HG02870 (cell line): ENCODE data around the gene FITM1.
A peak's percentile ranks its signal among the peaks of the same experiment; 100 is the strongest.
"Not testable (repeated sequence)": the region's sequence is repeated elsewhere in the genome, so short reads cannot be mapped to it uniquely, and the experiment has no call there.

ENCODE experiments used
- ATAC-seq: cut with Tn5 transposase; IDR thresholded peaks from one replicate; pipeline ENCODE4 v1.9.1; 2021; ENCODE audit warnings: mild to moderate bottlenecking, moderate library complexity; ENCODE audit not compliant: unreplicated experiment

The FITM1 gene

DNA sequence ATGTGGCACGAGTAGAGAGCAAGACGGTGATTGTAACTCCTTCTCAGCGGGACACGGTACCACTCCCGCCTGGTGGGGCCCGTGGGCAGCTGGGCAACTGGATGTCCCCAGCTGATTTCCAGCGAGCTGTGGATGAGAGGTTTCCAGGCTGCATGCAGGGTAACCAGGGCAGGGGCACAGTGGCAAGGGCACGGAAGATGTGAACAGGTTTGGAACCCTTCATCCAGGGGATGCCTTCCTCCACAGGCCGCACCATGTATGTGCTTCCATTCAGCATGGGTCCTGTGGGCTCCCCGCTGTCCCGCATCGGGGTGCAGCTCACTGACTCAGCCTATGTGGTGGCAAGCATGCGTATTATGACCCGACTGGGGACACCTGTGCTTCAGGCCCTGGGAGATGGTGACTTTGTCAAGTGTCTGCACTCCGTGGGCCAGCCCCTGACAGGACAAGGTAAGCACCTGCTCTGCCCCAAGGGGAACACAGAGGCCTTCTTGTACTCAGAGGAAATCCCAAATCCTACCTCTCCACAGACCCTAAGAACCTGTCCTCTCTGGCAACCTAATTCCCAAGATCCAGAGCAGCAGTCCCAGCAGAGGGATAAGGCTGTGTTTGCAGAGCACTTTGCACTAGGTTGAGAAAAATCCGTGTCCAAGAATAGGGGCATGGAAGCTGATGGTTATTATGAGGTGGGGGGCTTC is 32.1 kb upstream of the FITM1 start:
- ATAC-seq, result no peak

DNA sequence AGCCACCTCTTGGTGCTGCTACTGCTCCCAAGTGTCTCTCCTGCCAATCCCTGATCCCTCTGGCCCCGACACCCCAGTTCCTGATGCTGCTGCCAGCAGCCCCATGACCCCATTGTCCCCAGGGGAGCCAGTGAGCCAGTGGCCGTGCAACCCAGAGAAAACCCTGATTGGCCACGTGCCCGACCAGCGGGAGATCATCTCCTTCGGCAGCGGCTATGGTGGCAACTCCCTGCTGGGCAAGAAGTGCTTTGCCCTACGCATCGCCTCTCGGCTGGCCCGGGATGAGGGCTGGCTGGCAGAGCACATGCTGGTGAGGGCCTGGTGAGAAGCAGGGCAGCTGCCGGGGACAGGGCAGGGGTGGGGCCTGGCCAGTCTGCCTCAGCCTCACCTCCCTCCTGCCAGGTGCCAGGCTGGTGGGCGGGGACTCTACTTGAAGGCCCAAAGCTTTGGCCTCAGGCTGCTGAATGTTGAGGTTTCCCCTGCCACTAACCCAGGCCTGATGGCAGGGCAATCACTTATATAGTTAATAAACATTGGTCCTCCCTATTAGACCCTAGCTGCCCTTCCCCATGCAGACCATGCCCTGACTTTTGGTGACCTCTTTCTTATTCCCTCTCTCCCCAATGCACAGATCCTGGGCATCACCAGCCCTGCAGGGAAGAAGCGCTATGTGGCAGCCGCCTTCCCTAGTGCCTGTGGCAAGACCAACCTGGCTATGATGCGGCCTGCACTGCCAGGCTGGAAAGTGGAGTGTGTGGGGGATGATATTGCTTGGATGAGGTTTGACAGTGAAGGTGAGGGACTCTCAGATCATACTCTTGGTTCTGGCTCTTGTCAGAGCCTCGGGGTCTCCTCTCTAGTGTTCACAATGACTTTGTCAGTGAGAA is 31.3 kb upstream of the FITM1 start:
- ATAC-seq, result no peak

GRCh38 chr14:24100197-24100981 is 30.1 kb upstream of the FITM1 start:
- ATAC-seq, result no peak

- ATAC-seq, result no peak
Observed at GRCh38 chr14:24100982-24101494, 29.4 kb upstream of the FITM1 start.

DNA sequence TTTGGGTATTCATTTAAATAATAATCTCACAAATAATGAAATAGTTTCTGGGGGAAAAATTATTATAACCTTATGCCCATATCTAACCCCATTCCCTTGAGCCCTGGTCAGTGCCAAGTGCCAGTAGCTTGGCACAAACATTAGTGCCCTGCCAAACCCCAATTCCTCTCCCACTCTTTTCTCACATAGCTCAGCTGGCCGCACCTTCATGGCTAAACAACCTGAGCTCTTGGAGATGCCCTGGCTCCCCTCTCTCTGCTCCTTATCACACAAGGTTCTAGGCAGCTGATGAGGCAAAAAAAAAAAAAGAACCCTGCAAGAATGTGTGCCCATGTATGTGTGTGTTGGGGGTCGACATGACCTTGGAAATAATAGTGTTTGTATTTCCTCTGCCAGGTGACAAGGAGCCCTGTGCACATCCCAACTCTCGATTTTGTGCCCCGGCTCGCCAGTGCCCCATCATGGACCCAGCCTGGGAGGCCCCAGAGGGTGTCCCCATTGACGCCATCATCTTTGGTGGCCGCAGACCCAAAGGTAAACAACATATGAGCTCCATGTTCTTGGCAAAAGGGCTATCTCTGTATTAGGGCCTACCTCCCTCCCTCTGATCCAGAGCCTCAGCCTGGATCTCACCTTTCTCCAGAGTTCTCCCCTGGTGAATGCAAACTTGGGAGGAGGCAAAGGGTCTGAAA is 28.0 kb upstream of the FITM1 start:
- ATAC-seq, result no peak

DNA sequence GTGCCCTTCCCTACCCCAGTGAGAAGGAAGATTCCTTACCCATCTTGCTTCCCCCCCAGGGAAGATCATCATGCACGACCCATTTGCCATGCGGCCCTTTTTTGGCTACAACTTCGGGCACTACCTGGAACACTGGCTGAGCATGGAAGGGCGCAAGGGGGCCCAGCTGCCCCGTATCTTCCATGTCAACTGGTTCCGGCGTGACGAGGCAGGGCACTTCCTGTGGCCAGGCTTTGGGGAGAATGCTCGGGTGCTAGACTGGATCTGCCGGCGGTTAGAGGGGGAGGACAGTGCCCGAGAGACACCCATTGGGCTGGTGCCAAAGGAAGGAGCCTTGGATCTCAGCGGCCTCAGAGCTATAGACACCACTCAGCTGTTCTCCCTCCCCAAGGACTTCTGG is 27.0 kb upstream of the FITM1 start:
- no peak for ATAC-seq

DNA sequence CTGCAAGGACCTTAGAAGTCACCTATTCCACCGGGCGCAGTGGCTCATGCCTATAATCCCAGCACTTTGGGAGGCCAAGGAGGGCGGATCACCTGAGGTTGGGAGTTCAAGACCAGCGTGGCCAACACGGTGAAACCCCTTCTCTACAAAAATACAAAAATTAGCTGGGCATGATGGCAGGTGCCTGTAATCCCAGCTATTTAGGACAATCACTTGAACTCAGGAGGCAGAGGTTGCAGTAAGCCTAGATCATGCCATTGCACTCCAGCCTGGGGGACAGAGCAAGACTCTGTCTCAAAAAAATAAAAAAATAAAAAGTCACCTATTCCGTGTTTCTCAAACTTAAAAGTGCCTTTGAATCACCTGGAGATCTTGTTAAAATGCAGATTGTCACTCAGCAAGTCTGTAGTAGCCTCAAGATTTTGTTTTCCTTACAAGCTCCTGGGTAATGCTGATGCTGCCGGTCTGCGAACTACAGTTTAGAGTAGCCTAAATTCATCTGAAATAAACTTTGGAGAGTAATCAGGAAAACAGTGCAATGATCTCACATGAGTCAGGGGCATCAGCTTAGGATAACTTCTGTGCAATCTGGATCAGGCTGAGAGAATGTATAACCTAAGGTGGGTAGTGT is 24.7 kb upstream of the FITM1 start:
- ATAC-seq, result not testable (repeated sequence)

GRCh38 chr14:24106672-24107271 is 23.7 kb upstream of the FITM1 start:
- no peak for ATAC-seq

GRCh38 chr14:24108336-24108874 is 22.1 kb upstream of the FITM1 start:
- no peak for ATAC-seq

DNA sequence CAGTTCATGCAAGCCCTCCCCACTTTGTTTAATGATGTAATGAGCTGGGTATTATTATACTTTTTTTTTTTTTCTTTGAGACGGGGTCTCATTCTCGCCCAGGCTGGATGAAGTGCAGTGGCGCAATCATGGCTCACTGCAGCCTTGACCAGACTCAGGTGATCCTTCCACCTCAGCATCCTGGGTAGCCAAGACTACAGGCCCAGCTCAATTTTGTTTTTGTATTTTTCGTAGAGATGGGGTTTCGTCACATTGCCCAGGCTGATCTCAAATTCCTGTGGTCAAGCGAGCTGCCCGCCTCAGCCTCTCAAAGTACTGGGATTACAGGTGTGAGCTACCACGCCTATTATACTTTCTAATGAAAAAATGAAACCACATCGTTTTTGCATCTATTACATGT is 20.4 kb upstream of the FITM1 start:
- ATAC-seq, result no peak

DNA sequence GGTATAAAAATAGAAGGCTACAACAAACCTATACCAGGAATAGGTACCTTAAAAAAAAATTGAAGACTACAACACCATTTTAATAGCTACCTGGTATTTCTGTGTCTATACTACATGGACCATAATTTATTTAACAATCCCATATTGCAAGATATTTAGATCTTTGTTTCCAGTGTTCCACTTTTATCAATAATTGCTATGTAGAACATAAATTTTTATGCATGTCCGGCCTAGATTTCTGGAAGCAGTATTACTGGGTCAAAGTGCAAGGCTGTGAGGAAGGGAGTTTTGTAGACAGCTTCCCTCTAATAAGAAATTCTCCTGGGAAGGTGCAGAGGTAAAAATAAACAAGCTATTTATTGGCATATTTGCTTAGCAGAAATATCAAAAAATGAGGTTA is 19.9 kb upstream of the FITM1 start:
- ATAC-seq, result no peak

GRCh38 chr14:24113379-24113800 is 17.1 kb upstream of the FITM1 start:
- no peak for ATAC-seq

GRCh38 chr14:24113801-24114531 is 16.5 kb upstream of the FITM1 start:
- peak; percentile 24 for ATAC-seq

- peak; percentile 85 for ATAC-seq
Observed at GRCh38 chr14:24114532-24115421, 15.7 kb upstream of the FITM1 start, which contains the start of the genes DCAF11 and NRL. Gene DCAF11, plus strand, starts transcription at chr14:24114777. Its CDS starts 818 bp downstream, at chr14:24115595. Gene NRL, minus strand, starts transcription at chr14:24114949. Its CDS starts 32,101 bp downstream, at chr14:24082848.

- ATAC-seq, result no peak
Observed at GRCh38 chr14:24115422-24116127, 14.9 kb upstream of the FITM1 start.

- ATAC-seq, result no peak
Observed at GRCh38 chr14:24116128-24116814, 14.2 kb upstream of the FITM1 start.
